NCI-H1105 treated with DMSO at 0.1 percent for 48 hours (cell line): ENCODE measurements around the gene COL3A1.

ENCODE experiments used
- DNase-seq: peaks from one replicate; lab custom pipeline; 2025; lab: John Stamatoyannopoulos, UW

The COL3A1 gene

GRCh38 chr2:188974164-188974563, at the start of gene COL3A1:
Gene COL3A1, plus strand, starts transcription at chr2:188974373. Its CDS starts 117 bp downstream, at chr2:188974490.
- DNase-seq = no peak

- DNase-seq = no peak
Observed at GRCh38 chr2:188928643-188929042, 45.5 kb upstream of the COL3A1 start.

GRCh38 chr2:188931361-188931760, 42.8 kb upstream of the COL3A1 start:
- DNase-seq = no peak

- no peak for DNase-seq
Observed at GRCh38 chr2:188937228-188938220, 36.6 kb upstream of the COL3A1 start.

GRCh38 chr2:188940171-188940570, 34.0 kb upstream of the COL3A1 start:
- DNase-seq = no peak

- no peak for DNase-seq
Observed at GRCh38 chr2:188944442-188944841, 29.7 kb upstream of the COL3A1 start.

GRCh38 chr2:188949046-188949818, 24.9 kb upstream of the COL3A1 start:
- DNase-seq = no peak

GRCh38 chr2:188952901-188953300, 21.3 kb upstream of the COL3A1 start:
- no peak for DNase-seq

- DNase-seq = no peak
Observed at GRCh38 chr2:188956290-188956689, 17.9 kb upstream of the COL3A1 start.

GRCh38 chr2:188956961-188957360, 17.2 kb upstream of the COL3A1 start:
- no peak for DNase-seq

GRCh38 chr2:188957646-188958045, 16.5 kb upstream of the COL3A1 start:
- no peak for DNase-seq

GRCh38 chr2:188963741-188964140, 10.4 kb upstream of the COL3A1 start:
- no peak for DNase-seq

GRCh38 chr2:188964976-188965546, 9.1 kb upstream of the COL3A1 start:
- no peak for DNase-seq

- DNase-seq = no peak
Observed at GRCh38 chr2:188965563-188965962, 8.6 kb upstream of the COL3A1 start.

- no peak for DNase-seq
Observed at GRCh38 chr2:188966079-188966571, 8.0 kb upstream of the COL3A1 start.

GRCh38 chr2:188966728-188967440, 7.3 kb upstream of the COL3A1 start:
- no peak for DNase-seq

GRCh38 chr2:188969236-188969635, 4.9 kb upstream of the COL3A1 start:
- no peak for DNase-seq

- DNase-seq = no peak
Observed at GRCh38 chr2:188969651-188970050, 4.5 kb upstream of the COL3A1 start.

GRCh38 chr2:188970211-188970610, 4.0 kb upstream of the COL3A1 start:
- no peak for DNase-seq

- DNase-seq = no peak
Observed at GRCh38 chr2:188971432-188971861, 2.7 kb upstream of the COL3A1 start.

- DNase-seq = no peak
Observed at GRCh38 chr2:188973641-188974040, 532 bp upstream of the COL3A1 start.
